HG02642 (cell line): ENCODE measurements around the gene TEX52.

Experiments
- ATAC-seq: cut with Tn5 transposase; IDR thresholded peaks from one replicate; pipeline ENCODE4 v1.9.1; 2021; ENCODE audit warnings: mild to moderate bottlenecking; ENCODE audit not compliant: unreplicated experiment, poor library complexity

TEX52 gene

GRCh38 chr12:2857021-2857431 is at the start of gene TEX52:
Gene TEX52 (minus strand): TSS chr12:2857039. CDS start chr12:2857026, 13 bp downstream.
- ATAC-seq = no peak

DNA sequence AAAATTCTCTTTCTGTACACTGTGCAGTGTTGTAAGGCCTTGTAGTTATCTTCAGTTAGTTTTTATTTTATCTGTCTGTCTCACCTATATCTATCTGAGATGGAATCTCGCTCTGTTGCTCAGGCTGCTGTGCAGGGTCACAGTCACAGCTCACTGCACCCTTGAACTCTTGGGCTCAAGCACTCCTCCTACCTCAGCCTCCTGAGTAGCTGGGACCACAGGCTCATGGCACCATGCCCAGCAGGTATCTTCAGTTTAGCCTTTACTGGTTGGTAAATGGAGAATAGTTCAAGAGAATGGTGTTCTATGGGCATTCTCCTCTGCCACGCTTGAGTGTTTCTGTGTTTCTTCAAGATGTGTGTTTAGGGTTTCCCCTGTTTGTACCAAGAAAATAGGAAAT is 47.4 kb upstream of the TEX52 start:
- no peak for ATAC-seq

DNA sequence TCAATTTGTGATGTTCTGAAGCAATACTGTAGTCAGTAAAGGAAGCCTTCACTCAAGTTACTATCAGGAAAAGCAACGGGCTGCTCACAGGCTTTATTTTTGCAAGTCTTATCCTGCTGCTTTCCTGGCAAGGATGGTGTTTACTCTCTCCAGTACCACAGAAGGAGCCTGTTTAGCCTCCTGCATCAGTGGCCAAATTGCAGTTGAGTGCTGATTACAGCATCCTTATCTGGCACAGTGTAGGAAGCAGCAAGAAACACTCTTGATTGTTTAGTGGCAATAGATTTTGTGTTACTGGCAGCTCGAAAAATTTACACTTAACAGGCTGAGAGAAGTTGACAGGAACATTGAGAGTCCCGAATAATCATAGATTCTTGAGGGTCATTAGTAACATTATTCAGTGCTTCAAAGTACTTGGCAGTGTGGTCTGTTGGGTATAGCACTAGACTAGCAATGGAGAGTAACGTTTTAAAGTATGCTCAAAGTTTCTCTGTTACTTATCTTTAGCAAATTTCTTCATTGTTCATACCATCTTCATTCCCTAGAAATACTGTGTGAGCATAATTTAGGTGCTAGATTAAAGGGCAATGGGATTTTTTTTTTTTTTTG is 45.5 kb upstream of the TEX52 start:
- ATAC-seq = no peak

DNA sequence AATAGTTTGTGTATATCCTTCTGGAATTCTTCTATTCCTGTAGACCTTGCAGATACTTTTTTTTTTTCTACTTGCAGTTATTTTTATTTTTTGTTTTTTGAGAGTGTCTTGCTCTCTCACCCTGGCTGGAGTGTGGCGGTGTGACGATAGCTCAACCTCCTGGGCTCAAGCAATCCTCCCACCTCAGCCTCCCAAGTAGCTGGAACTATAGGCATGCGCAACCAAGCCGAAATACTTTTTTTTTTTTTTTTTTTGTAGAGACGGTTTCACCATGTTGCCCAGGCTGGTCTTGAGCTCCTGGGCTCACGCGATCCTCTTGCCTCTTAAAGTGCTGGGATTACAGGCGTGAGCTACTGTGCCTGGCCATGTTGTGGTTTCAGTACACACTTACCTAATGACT is 43.8 kb upstream of the TEX52 start:
- no peak for ATAC-seq

- ATAC-seq = no peak
These were observed 40.6 kb upstream of the TEX52 start for GRCh38 chr12:2897418-2897817.

DNA sequence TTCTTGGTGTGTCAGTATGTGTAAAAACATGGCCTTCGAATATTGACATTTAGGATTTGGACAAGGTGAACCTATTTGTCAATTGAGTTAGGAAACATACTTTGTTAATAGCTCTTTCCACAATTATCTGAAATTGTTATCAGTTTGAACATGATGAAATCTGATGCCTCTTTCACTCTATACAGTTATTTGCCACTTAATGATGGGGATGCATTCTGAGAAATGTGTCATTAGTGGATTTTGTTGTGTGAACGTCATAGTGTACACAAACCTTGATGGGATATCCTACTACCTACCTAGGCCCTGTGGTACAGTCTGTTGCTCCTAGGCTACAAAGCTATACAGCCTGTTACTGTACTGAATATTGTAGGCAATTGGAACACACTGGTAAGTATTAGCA is 38.7 kb upstream of the TEX52 start:
- no peak for ATAC-seq

DNA sequence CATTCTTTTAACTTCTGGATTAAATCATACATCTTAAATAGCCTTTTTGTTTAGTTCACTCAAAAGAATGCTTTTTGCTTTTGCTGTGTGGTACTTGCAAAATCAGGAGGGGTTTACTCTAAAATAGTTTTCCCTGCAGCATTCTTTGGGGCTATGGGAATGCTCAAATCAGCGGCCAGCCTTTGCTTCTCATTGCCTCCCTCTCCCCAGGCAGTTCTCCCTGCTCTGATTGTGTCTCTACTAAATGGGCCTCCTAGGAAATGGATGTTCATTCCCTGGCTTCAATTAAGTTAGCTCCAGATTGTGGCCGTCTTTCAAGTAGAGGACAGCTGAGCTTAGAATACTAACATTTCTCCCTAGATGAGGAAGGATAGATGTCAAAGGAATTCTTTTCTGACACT is 38.2 kb upstream of the TEX52 start:
- no peak for ATAC-seq

DNA sequence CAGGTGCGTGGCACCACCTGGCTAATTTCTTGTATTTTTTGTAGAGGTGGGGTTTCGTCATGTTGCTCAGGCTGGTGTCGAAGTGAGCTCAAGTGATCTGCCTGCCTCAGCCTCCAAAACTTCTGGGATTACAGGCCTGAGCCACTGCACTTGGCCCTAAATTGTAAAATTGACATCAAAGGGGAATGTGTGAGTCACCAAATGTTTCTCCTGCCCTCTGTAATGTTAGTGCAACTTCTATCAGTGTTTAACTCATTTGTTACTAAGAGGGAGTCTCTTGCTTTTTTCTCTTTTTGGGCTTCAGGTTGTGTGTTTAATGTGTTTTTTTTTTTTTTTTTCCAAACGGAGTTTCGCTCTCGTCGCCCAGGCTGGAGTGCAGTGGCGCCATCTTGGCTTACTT is 36.2 kb upstream of the TEX52 start:
- ATAC-seq = no peak

- ATAC-seq = no peak
These were observed 35.4 kb upstream of the TEX52 start for GRCh38 chr12:2892246-2892645.

- peak; percentile 19 for ATAC-seq
These were observed 34.6 kb upstream of the TEX52 start for GRCh38 chr12:2891240-2892053.

GRCh38 chr12:2890388-2891239 is 33.8 kb upstream of the TEX52 start, which contains the start of gene TULP3:
Gene TULP3 (plus strand): TSS chr12:2890891. CDS start chr12:2890948, 57 bp downstream.
- ATAC-seq = peak; percentile 99

GRCh38 chr12:2890001-2890387 is 33.2 kb upstream of the TEX52 start:
- no peak for ATAC-seq

DNA sequence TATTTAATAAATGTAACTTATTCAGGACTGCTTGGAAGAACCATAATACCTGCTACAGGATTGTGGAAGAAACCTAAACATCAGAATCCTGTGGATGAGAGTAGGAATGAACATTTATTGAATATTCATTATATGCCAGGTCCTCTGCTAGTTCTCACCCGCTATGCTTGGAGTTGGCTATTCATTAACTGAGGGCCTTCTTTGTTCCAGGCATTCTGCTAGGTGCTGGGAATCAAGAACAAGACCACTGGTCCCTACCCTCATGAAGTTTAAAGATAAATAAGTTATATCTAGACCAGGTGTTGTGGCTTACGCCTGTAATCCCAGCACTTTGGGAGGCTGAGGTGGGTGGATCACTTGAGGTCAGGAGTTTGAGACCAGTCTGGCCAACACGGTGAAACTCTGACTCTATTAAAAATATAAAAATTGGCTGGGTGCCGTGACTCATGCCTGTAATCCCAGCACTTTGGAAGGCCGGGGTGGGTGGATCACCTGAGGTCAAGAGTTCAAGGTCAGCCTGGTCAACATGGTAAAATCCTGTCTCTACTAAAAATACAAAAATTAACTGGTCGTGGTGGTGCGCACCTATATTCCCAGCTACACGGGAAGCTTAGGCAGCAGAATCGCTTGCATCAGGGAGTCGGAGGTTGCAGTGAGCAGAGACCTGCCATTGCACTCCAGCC is 30.1 kb upstream of the TEX52 start:
- no peak for ATAC-seq

GRCh38 chr12:2884810-2885209 is 28.0 kb upstream of the TEX52 start:
- ATAC-seq = no peak

GRCh38 chr12:2879853-2880252 is 23.0 kb upstream of the TEX52 start:
- no peak for ATAC-seq

- ATAC-seq = no peak
These were observed 21.3 kb upstream of the TEX52 start for GRCh38 chr12:2877953-2878732.

DNA sequence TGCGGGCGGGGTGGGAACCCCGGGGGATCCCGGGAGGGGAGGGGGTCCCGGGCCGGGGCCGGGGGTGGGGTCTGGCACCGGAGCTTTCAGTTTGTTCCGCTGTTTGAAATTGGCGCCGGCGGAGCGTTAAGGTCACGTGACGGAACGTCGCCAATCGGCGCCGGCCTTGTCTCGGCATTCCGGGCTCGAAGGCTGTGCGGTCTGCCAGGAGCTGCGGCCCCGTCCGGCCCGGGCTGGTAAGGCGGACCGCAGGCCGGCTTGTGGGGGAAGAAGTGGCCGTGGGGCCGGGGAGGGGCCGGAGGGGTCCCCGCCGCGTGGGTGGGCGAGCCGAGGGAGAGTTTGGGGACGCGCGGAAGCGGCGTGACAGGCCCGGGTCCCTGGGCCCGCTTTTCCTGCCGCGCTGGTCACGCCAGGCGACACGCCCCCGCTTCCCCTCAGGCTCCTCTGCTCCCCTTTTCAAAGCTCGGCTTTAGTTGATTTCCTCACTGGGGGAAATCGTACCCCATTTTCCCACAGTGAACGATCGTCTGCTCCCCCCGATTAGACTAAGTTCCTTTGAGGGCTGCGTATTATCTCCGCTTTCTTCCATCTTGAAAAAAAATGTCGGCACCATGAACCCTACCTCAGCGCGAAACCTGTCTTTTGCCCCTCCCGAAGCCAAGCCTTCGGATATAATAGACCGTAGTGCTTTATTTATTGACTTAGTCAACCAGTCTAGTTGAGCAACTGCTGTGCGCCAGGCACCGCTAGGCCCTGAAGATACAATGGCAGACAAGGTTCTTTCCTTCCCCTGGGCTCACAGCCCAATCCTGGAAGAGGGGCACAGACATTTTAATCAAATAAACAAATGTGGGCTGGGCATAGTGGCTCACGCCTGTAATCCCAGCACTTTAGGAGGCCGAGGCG is 20.5 kb upstream of the TEX52 start, which contains the start of the genes FOXM1 and RHNO1:
FOXM1 (minus strand) TSS at position 128 of the 906 bp plus-strand sequence. CDS start 2,696 bp downstream, outside the sequence.
RHNO1 (plus strand) TSS at position 177 of the 906 bp plus-strand sequence. CDS start 8,144 bp downstream, outside the sequence.
- ATAC-seq = peak; percentile 87

DNA sequence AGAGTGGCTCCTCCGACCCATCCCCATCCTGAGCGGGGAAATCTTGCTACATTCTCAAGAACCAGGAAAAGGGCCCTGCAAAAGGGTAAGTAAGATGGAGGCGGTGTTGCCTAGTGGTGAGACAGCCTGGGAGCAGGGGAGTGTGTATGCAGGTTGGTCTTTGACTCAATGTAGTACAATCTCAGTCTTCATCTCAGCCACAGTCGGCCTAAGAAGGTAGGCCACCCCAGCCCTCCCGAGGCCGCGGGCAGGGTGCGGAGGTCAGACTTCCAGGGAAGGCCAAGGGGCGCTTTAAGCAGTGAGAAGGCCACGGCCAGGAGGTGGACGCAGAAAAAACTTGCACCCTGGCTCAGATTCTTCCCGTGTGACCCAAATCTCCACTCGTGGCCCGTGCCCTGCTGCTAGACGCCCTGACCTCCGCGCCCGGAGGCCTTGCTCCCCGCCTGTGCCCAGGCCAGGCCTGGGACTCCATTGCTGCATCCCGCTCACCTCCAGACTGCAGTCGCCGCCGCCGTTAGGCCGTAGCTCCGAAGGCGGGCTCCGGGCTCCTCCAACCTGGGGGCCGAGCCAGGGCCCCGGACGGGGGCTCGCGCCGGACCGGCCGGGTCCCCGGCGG is 19.7 kb upstream of the TEX52 start:
- ATAC-seq = peak; percentile 43
